ENCODE data around the gene CTSL.

Gene CTSL

GRCh38 chr9:87682085-87682484 lies 43.8 kb upstream of the CTSL start:
- DNase-seq (ENCODE audit: low read depth), result no peak
- H3K4me3 ChIP-seq (ENCODE audit: low read depth, low read length), result no peak overlapping the region
- TF ChIP-seq CTCF (IDR thresholded peaks at IDR 0.05; ENCODE audit: insufficient read depth, low read depth, low read length, missing control alignments), result no peak

GRCh38 chr9:87682618-87683017 lies 43.3 kb upstream of the CTSL start:
- no peak for DNase-seq (ENCODE audit: low read depth)
- TF ChIP-seq CTCF (IDR thresholded peaks at IDR 0.05; ENCODE audit: insufficient read depth, low read depth, low read length, missing control alignments), result no peak
- H3K4me3 ChIP-seq (ENCODE audit: low read depth, low read length), result no peak overlapping the region

GRCh38 chr9:87683751-87684626 lies 41.9 kb upstream of the CTSL start:
- peak; percentile 4 for TF ChIP-seq CTCF (IDR thresholded peaks at IDR 0.05; ENCODE audit: insufficient read depth, low read depth, low read length, missing control alignments)
- no peak for DNase-seq (ENCODE audit: low read depth)
- no peak overlapping the region for H3K4me3 ChIP-seq (ENCODE audit: low read depth, low read length)

DNA sequence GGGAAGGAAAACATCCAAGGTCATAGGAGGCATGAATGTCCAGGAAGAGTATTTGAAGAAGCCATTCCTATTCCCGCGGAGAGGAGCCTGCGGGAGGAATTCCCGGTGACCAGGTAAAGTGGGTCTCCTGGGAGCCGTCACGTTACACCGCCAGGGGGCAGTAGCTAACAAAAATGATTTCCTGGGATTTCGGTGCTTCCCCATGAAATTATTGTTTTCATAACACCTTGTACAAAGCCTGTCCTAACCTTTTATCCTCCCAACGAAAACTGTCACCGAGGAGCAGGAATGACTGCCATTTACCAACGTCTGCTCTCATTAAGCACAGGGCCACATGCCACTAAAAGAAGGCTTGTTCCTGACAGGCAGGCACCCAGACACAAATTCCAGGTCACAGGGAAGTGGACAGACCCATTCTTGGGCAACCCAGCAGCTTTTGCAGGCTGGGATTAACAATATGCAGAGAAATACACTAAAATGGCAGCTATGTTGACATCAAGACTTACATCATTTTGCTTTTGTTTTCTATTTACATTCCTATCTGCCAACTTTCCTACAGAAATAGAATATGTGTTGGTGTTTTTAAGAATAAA lies 41.2 kb upstream of the CTSL start:
- no peak overlapping the region for H3K4me3 ChIP-seq (ENCODE audit: low read depth, low read length)
- no peak for DNase-seq (ENCODE audit: low read depth)
- TF ChIP-seq CTCF (IDR thresholded peaks at IDR 0.05; ENCODE audit: insufficient read depth, low read depth, low read length, missing control alignments), result peak; percentile 55

DNA sequence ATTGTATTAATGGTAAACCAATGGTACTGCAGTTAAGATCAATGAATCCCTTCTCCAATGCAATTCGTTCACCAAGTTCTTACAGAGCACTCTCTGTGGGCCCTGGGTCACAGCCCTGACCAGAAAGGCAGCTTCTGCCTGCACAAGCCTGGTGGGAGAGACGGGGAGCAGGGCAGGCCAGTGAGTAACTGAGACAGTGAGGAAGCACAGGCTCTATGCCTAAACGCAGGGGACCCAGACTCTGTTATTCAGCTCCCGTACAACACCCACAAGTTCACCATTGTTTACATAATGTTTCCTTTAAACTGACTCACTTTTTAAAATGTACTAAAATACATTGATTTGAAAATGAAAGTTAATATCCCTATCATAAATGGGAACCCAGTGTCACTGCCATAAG lies 40.5 kb upstream of the CTSL start:
- no peak for DNase-seq (ENCODE audit: low read depth)
- TF ChIP-seq CTCF (IDR thresholded peaks at IDR 0.05; ENCODE audit: insufficient read depth, low read depth, low read length, missing control alignments), result no peak
- H3K4me3 ChIP-seq (ENCODE audit: low read depth, low read length), result no peak overlapping the region

- no peak overlapping the region for H3K4me3 ChIP-seq (ENCODE audit: low read depth, low read length)
- TF ChIP-seq CTCF (IDR thresholded peaks at IDR 0.05; ENCODE audit: insufficient read depth, low read depth, low read length, missing control alignments), result no peak
- DNase-seq (ENCODE audit: low read depth), result no peak
Observed at GRCh38 chr9:87685871-87686519, 39.9 kb upstream of the CTSL start.

All from GM12865 (cell line).